HCT116 (cell line): Measurements from ENCODE around the gene PHF21A. TPM values are rescaled to one million over a fixed set of nuclear protein-coding genes. Genes with fewer than 3 reads are reported as not detected.

Experiments used
- ATAC-seq: fragments of 200-7000 bp; cut with Tn5 transposase; 2 replicates; pipeline ENCODE4 v1.9.1; 2020; ENCODE audit warnings: mild to moderate bottlenecking, moderate library complexity
- BruUV-seq: library from RNA; stranded (reverse); fragments of 400-500 nt; replicated peaks from 2 replicates; lab custom pipeline; 2021; lab: Mats Ljungman, UMichigan
- CTCF ChIA-PET: fragments of 300-600 bp; sonication (Branson Sonifier 250); formaldehyde crosslinking; loops from one replicate; lab custom pipeline; 2021; ENCODE audit warnings: antibody characterized with exemption; lab: Charles Lee
- POLR2A ChIA-PET: fragments of 300-600, 350-600 bp; sonication (Branson Sonifier 250); formaldehyde crosslinking; loops from one replicate; lab custom pipeline; 2021; ENCODE audit warnings: antibody characterized with exemption; lab: Charles Lee
- RAD21 ChIA-PET, 2 experiments: fragments of 300-600 bp; sonication (Branson Sonifier 250); formaldehyde crosslinking; loops; one replicate each; lab custom pipeline; 2023; ENCODE audit warnings: low total read pairs in 2 of 2; ENCODE audit not compliant: uncharacterized antibody in 2 of 2, unreplicated experiment in 2 of 2, low non-redundant PET in 1 of 2; lab: Charles Lee
- DNase-seq: peaks from one replicate; pipeline ENCODE4 v3.0.0-alpha.2; 2010; ENCODE audit warnings: low read depth, low spot score
- H2AFZ ChIP-seq: fragments of 200-600 bp; shearing (Covaris generic), sonication (generic); 2 replicates; pipeline ENCODE4 v1.6.1; 2017; ENCODE audit warnings: low read depth, mixed run types, mixed read lengths, antibody characterized with exemption, low read length; ENCODE audit not compliant: poor library complexity, severe bottlenecking
- H3K27ac ChIP-seq: 2 replicates; pipeline ENCODE4 v1.5.1; 2012; ENCODE audit warnings: low read depth, low read length
- H3K27me3 ChIP-seq: fragments of 200-600 bp; sonication (generic); 2 replicates; pipeline ENCODE4 v1.6.1; 2016; ENCODE audit warnings: mixed run types, low read length, mixed read lengths; ENCODE audit not compliant: insufficient read depth
- H3K36me3 ChIP-seq, 2 experiments: fragments of 200-500 bp in 1 of 2; fragments of 200-600 bp in 1 of 2; sonication (Bioruptor generic) in 1 of 2; sonication (generic) in 1 of 2; 2 replicates each; pipeline versions ENCODE4 v1.5.1 to v1.6.1; 2014 to 2016; ENCODE audit warnings: low read length in 2 of 2, inconsistent platforms in 1 of 2, mixed read lengths in 1 of 2, mixed run types in 1 of 2; ENCODE audit not compliant: insufficient read depth in 2 of 2, control insufficient read depth in 1 of 2
- H3K4me1 ChIP-seq, 2 experiments: fragments of 200-600 bp in 1 of 2; sonication (generic) in 1 of 2; 2 replicates each; pipeline versions ENCODE4 v1.5.1 to v1.6.1; 2012 to 2017; ENCODE audit warnings: low read length in 2 of 2, inconsistent platforms in 1 of 2, mild to moderate bottlenecking in 1 of 2, mixed read lengths in 1 of 2, mixed run types in 1 of 2, moderate library complexity in 1 of 2; ENCODE audit not compliant: insufficient read depth in 2 of 2, control insufficient read depth in 1 of 2
- H3K4me2 ChIP-seq: fragments of 200-600 bp; sonication (generic); 2 replicates; pipeline ENCODE4 v1.6.1; 2017; ENCODE audit warnings: mixed run types, low read length, mixed read lengths
- H3K4me3 ChIP-seq, 2 experiments: fragments of 200-600 bp in 1 of 2; sonication (generic) in 1 of 2; replicated peaks in 1 of 2; 2 replicates each; pipeline ENCODE4 v1.5.1; 2011 to 2016; ENCODE audit warnings: low read length in 2 of 2, control low read depth in 1 of 2, low read depth in 1 of 2, mild to moderate bottlenecking in 1 of 2, mixed read lengths in 1 of 2, mixed run types in 1 of 2
- H3K79me2 ChIP-seq: fragments of 200-600 bp; sonication (generic); 2 replicates; pipeline ENCODE4 v1.6.1; 2017; ENCODE audit warnings: mild to moderate bottlenecking, mixed run types, low read length, moderate library complexity, mixed read lengths; ENCODE audit not compliant: insufficient read depth
- H3K9ac ChIP-seq: fragments of 200-600 bp; sonication (generic); 2 replicates; pipeline ENCODE4 v1.6.1; 2016; ENCODE audit warnings: low read length, mixed read lengths
- H3K9me2 ChIP-seq: fragments of 200-600 bp; sonication (generic), shearing (Covaris generic); 2 replicates; pipeline ENCODE4 v1.6.1; 2017; ENCODE audit warnings: mixed run types, mild to moderate bottlenecking, moderate library complexity; ENCODE audit not compliant: insufficient read depth
- H3K9me3 ChIP-seq, 2 experiments: fragments of 200-500 bp in 1 of 2; fragments of 200-600 bp in 1 of 2; sonication (Bioruptor generic) in 1 of 2; sonication (generic) in 1 of 2; 2 replicates each; pipeline ENCODE4 v1.6.1; 2014 to 2017; ENCODE audit warnings: low read length in 2 of 2, mixed read lengths in 2 of 2, inconsistent platforms in 1 of 2, low read depth in 1 of 2, mild to moderate bottlenecking in 1 of 2, mixed run types in 1 of 2, moderate library complexity in 1 of 2; ENCODE audit not compliant: control insufficient read depth in 1 of 2, insufficient read depth in 1 of 2
- H4K20me1 ChIP-seq: fragments of 200-600 bp; sonication (generic), shearing (Covaris generic); 2 replicates; pipeline ENCODE4 v1.6.1; 2017; ENCODE audit warnings: mixed run types, mild to moderate bottlenecking, moderate library complexity; ENCODE audit not compliant: insufficient read depth
- CEBPB ChIP-seq: IDR thresholded peaks from 2 replicates; pipeline ENCODE4 v1.6.1; 2012; ENCODE audit warnings: low read depth
- EGR1 ChIP-seq: IDR thresholded peaks from 2 replicates; pipeline ENCODE4 v1.6.1; 2012; ENCODE audit warnings: low read depth
- ELF1 ChIP-seq: IDR thresholded peaks from 2 replicates; pipeline ENCODE4 v1.6.1; 2012; ENCODE audit warnings: low read depth, borderline replicate concordance
- EZH2 ChIP-seq: fragments of 200-600 bp; sonication (generic); IDR thresholded peaks from 2 replicates; pipeline ENCODE4 v1.6.1; 2017; ENCODE audit warnings: antibody characterized with exemption, mixed run types
- FOSL1 ChIP-seq: IDR thresholded peaks from 2 replicates; pipeline ENCODE4 v1.6.1; 2012; ENCODE audit warnings: low read depth
- JUND ChIP-seq: IDR thresholded peaks from 2 replicates; pipeline ENCODE4 v1.6.1; 2012
- POLR2AphosphoS5 ChIP-seq: IDR thresholded peaks from 2 replicates; pipeline ENCODE4 v1.6.1; 2011; ENCODE audit warnings: mild to moderate bottlenecking, low read depth, low read length, moderate library complexity
- SP1 ChIP-seq: IDR thresholded peaks from 2 replicates; pipeline ENCODE4 v1.6.1; 2012; ENCODE audit warnings: low read depth
- SRF ChIP-seq: IDR thresholded peaks from 2 replicates; pipeline ENCODE4 v1.6.1; 2012; ENCODE audit warnings: low read depth
- YY1 ChIP-seq: IDR thresholded peaks from 2 replicates; pipeline ENCODE4 v1.6.1; 2011; ENCODE audit warnings: low read length, low read depth, moderate library complexity, mild to moderate bottlenecking; ENCODE audit not compliant: insufficient replicate concordance; ENCODE audit errors: extremely low read depth
- ZNF274 ChIP-seq: fragments of 200-500 bp; sonication (Bioruptor generic); IDR thresholded peaks from 2 replicates; pipeline ENCODE4 v1.6.1; 2014; ENCODE audit warnings: mild to moderate bottlenecking, low read depth, low read length, inconsistent platforms
- intact Hi-C: fragments of 100-400 bp; cut with micrococcal nuclease; formaldehyde crosslinking; loops from 2 replicates; pipeline ENCODE4 v1.10.0; 2022
- total RNA-seq: library from RNA; stranded (reverse); gene quantifications from one replicate; pipeline ENCODE4 v1.2.1, GENCODE V29; 2021; ENCODE audit not compliant: unreplicated experiment
- TF ChIP-seq, protein P1 (sequence below): IDR thresholded peaks from 2 replicates; pipeline ENCODE4 v1.6.1; 2012
- TF ChIP-seq, protein P2 (sequence below): IDR thresholded peaks from 2 replicates; pipeline ENCODE4 v1.6.1; 2012
- TF ChIP-seq, protein P3 (sequence below), 3 experiments: fragments of 200-600 bp in 1 of 3; sonication (generic) in 1 of 3; IDR thresholded peaks in 2 of 3; conservative IDR thresholded peaks in 1 of 3; 2 replicates each; pipeline ENCODE4 v1.5.1; 2012 to 2017; ENCODE audit warnings: low read depth in 2 of 3, low read length in 2 of 3, antibody characterized with exemption in 1 of 3, borderline replicate concordance in 1 of 3, control low read depth in 1 of 3, mild to moderate bottlenecking in 1 of 3, mixed read lengths in 1 of 3, mixed run types in 1 of 3, moderate library complexity in 1 of 3; ENCODE audit not compliant: insufficient read depth in 1 of 3

Gene PHF21A
- total RNA-seq, 1 experiment from 2014 or later = 27.0 TPM

DNA sequence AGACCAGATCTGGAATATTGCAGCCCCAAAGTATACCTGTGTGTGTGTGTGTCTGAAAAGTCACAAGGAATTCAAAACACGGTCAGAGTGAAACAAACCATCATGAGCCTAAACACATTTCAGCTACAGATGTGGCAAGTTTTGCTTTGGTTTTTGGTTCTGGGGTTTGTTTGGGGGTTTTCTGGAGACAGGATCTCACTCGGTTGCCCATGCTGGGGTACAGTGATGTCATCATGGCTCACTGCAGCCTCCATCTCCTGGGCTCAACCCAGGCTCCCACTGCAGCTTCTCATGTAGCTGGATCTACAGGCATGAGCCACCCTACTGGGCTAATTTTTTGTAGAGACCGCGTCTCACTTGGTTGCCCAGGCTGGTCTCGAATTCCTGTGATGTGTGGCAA lies 41.4 kb upstream of the PHF21A start:
- Histone ChIP-seq H3K4me2 (no peak overlapping the region), H4K20me1 (no peaks in the 10 kb centered on the region), H3K27me3 (peaks cover 11% of the 10 kb centered on the region), H2AFZ (no peak overlapping the region), H3K9me3 (no peaks in the 10 kb centered on the region), H3K9me2 (no peaks in the 10 kb centered on the region), H3K36me3 (no peaks in the 10 kb centered on the region), H3K9ac (no peak overlapping the region), H3K79me2 (no peaks in the 10 kb centered on the region), H3K4me1 (no peaks in the 10 kb centered on the region), H3K4me3 (no peak overlapping the region), H3K27ac (no peak overlapping the region)
- POLR2A ChIA-PET = no interaction called here
- DNase-seq = no peak
- CTCF ChIA-PET = no interaction called here
- no peak for ATAC-seq
- TF ChIP-seq EZH2 (no peak), SRF (no peak), EGR1 (no peak), ELF1 (no peak), JUND (no peak), YY1 (no peak), FOSL1 (no peak), CEBPB (no peak), ZNF274 (no peak), SP1 (no peak), POLR2AphosphoS5 (no peak)
- TF ChIP-seq, protein P1, sequence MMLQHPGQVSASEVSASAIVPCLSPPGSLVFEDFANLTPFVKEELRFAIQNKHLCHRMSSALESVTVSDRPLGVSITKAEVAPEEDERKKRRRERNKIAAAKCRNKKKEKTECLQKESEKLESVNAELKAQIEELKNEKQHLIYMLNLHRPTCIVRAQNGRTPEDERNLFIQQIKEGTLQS = no peak
- TF ChIP-seq, protein P2, sequence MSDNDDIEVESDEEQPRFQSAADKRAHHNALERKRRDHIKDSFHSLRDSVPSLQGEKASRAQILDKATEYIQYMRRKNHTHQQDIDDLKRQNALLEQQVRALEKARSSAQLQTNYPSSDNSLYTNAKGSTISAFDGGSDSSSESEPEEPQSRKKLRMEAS = no peak
- TF ChIP-seq, protein P3, sequence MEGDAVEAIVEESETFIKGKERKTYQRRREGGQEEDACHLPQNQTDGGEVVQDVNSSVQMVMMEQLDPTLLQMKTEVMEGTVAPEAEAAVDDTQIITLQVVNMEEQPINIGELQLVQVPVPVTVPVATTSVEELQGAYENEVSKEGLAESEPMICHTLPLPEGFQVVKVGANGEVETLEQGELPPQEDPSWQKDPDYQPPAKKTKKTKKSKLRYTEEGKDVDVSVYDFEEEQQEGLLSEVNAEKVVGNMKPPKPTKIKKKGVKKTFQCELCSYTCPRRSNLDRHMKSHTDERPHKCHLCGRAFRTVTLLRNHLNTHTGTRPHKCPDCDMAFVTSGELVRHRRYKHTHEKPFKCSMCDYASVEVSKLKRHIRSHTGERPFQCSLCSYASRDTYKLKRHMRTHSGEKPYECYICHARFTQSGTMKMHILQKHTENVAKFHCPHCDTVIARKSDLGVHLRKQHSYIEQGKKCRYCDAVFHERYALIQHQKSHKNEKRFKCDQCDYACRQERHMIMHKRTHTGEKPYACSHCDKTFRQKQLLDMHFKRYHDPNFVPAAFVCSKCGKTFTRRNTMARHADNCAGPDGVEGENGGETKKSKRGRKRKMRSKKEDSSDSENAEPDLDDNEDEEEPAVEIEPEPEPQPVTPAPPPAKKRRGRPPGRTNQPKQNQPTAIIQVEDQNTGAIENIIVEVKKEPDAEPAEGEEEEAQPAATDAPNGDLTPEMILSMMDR (IDR thresholded peaks at IDR 0.05 in 2 of 3, conservative IDR thresholded peaks at IDR 0.05 in 1 of 3; ENCODE audit: borderline replicate concordance in 1 of 3, insufficient read depth in 1 of 3, low read depth in 2 of 3, low read length in 2 of 3) = no peak
- no TSS peak for BruUV-seq
- intact Hi-C loops = no loop called here
- RAD21 ChIA-PET = no interaction called here
